Measurements from ENCODE around the gene PRKCZ. TPM values are rescaled to one million over a fixed set of nuclear protein-coding genes. Genes with fewer than 3 reads are reported as not detected.

PRKCZ gene
- total RNA-seq, 4 donors from 2014 or later: 3.1 to 5.4 (median 4.7) TPM

- WGBS: 95% methylated on average over 21 of the region's 21 CpGs
- Histone ChIP-seq H3K36me3 (no peaks in the 10 kb centered on the region), H3K4me1 (no peaks in the 10 kb centered on the region), H3K4me3 (no peak overlapping the region), H3K9me3 (peaks cover 0 to 39% (median 32%) of the 10 kb centered on the region in 4 donors), H3K27me3 (peaks cover 0 to 83% (median 0%) of the 10 kb centered on the region in 4 donors), H3K27ac (replicated peaks in 1 of 4) (no peak overlapping the region)
- no peak for DNase-seq (ENCODE audit: extremely low spot score)
- intact Hi-C loops (cut with DNase I): no loop called here
- TF ChIP-seq EP300 (IDR thresholded peaks at IDR 0.05): no peak
- no peak for TF ChIP-seq POLR2A (IDR thresholded peaks at IDR 0.05; ENCODE audit: low read depth)
- no peak for TF ChIP-seq POLR2AphosphoS5 (IDR thresholded peaks at IDR 0.05)
- no peak for TF ChIP-seq CTCF (IDR thresholded peaks at IDR 0.05)
These were observed 26.6 kb downstream of the PRKCZ start for GRCh38 chr1:2076826-2077225.

- Histone ChIP-seq H3K27ac (replicated peaks in 1 of 4) (no peak overlapping the region), H3K36me3 (no peaks in the 10 kb centered on the region), H3K27me3 (peaks cover 0 to 83% (median 0%) of the 10 kb centered on the region in 4 donors), H3K4me1 (no peaks in the 10 kb centered on the region), H3K9me3 (peaks cover 0 to 39% (median 32%) of the 10 kb centered on the region in 4 donors), H3K4me3 (no peak overlapping the region)
- WGBS: 92% methylated on average over 7 of the region's 7 CpGs
- intact Hi-C loops (cut with DNase I): no loop called here
- TF ChIP-seq POLR2AphosphoS5 (IDR thresholded peaks at IDR 0.05): no peak
- no peak for TF ChIP-seq POLR2A (IDR thresholded peaks at IDR 0.05; ENCODE audit: low read depth)
- no peak for TF ChIP-seq CTCF (IDR thresholded peaks at IDR 0.05)
- no peak for TF ChIP-seq EP300 (IDR thresholded peaks at IDR 0.05)
- DNase-seq (ENCODE audit: extremely low spot score): no peak
These were observed 28.0 kb downstream of the PRKCZ start for GRCh38 chr1:2078170-2078569.

DNA sequence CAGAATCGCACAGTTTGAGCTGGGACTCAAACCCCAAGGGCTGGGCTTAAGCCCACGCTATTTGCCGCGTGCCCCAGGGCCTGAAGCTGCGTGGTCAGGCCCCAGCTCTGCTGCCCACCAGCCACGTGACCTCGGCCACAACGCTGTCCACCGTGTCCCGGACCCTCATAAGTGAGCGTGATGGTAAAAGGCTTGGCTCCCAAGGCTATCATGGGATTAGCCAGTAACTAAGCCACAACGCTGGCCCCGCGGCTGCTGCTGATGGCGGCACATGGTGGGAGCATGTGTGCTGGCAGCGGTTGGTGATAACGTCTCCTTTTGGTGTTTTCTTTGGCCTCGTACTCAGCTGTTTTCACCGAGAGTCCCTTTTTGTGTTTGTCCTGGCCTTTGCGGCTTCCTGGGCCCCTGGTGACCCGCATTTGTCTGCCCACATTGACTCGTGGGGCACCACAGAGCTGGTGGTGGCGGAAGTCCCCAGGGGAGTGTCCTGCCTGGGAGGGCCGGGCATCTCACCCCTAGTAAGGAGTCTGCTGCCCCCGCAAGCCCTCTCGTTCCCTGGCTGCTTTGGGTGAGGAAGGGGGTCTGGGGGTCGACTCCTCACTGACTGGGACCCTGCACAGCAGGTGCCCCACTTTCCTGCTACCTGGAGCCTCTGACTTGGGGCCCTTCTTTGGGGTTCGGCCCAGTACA is 29.3 kb downstream of the PRKCZ start:
- TF ChIP-seq CTCF (IDR thresholded peaks at IDR 0.05) (no peak), POLR2A (IDR thresholded peaks at IDR 0.05; ENCODE audit: low read depth) (no peak)
- Histone ChIP-seq H3K27me3 (peaks cover 0 to 74% (median 0%) of the 10 kb centered on the region in 4 donors), H3K9me3 (peaks cover 0 to 39% (median 32%) of the 10 kb centered on the region in 4 donors), H3K36me3 (no peaks in the 10 kb centered on the region), H3K4me1 (no peaks in the 10 kb centered on the region), H3K27ac (replicated peaks in 1 of 4) (no peak overlapping the region), H3K4me3 (no peak overlapping the region)
- no peak for DNase-seq (ENCODE audit: extremely low spot score)
- intact Hi-C loops (cut with DNase I): no loop called here
- 91% methylated on average over 23 of the region's 28 CpGs for WGBS

GRCh38 chr1:2080140-2080539 is 29.9 kb downstream of the PRKCZ start:
- intact Hi-C loops (cut with DNase I): no loop called here
- Histone ChIP-seq H3K4me3 (no peak overlapping the region), H3K36me3 (no peaks in the 10 kb centered on the region), H3K27me3 (peaks cover 0 to 74% (median 0%) of the 10 kb centered on the region in 4 donors), H3K9me3 (peaks cover 0 to 39% (median 32%) of the 10 kb centered on the region in 4 donors), H3K4me1 (no peaks in the 10 kb centered on the region), H3K27ac (replicated peaks in 1 of 4) (no peak overlapping the region)
- TF ChIP-seq EP300 (IDR thresholded peaks at IDR 0.05): no peak
- no peak for TF ChIP-seq POLR2A (IDR thresholded peaks at IDR 0.05; ENCODE audit: low read depth)
- TF ChIP-seq POLR2AphosphoS5 (IDR thresholded peaks at IDR 0.05): no peak
- no peak for TF ChIP-seq CTCF (IDR thresholded peaks at IDR 0.05)
- DNase-seq (ENCODE audit: extremely low spot score): no peak
- WGBS: 90% methylated on average over 16 of the region's 16 CpGs

DNA sequence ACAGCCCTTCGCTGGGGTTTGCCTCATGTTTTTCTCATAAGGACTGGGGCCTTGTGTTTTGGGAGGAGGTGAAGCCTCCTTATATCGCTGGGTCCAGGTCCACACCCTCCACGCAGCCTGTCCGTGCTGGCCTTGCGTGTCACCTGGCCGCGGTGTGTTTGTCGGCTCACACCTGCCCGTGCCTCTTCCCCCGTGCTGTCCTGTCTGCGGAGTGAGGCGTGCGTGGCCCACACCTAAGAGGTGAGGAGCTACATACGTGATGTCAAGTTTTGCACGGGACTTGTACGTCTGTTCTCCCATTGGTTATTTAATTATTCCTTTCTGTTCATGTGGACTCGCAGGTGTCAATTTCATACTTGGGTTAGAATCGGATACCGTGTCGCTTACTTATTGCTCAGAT is 30.7 kb downstream of the PRKCZ start:
- 93% methylated on average over 20 of the region's 20 CpGs for WGBS
- intact Hi-C loops (cut with DNase I): no loop called here
- no peak overlapping the region for H3K4me3 ChIP-seq

More for the DNA sequence above, 30.7 kb downstream of the PRKCZ start:
- Histone ChIP-seq H3K4me1 (no peaks in the 10 kb centered on the region), H3K36me3 (no peaks in the 10 kb centered on the region), H3K27ac (replicated peaks in 1 of 4) (no peak overlapping the region), H3K27me3 (peaks cover 0 to 74% (median 0%) of the 10 kb centered on the region in 4 donors), H3K9me3 (peaks cover 0 to 39% (median 32%) of the 10 kb centered on the region in 4 donors)
- no peak for DNase-seq (ENCODE audit: extremely low spot score)
- TF ChIP-seq CTCF (IDR thresholded peaks at IDR 0.05): no peak
- TF ChIP-seq POLR2AphosphoS5 (IDR thresholded peaks at IDR 0.05): no peak
- TF ChIP-seq EP300 (IDR thresholded peaks at IDR 0.05): no peak
- TF ChIP-seq POLR2A (IDR thresholded peaks at IDR 0.05; ENCODE audit: low read depth): no peak

Data from esophagus muscularis mucosa (tissue), 4 donors.